GM12878 (cell line): ENCODE data around the gene IL1R2.

Experiments
- BCL11A ChIP-seq: IDR thresholded peaks from 2 replicates; pipeline ENCODE4 v1.6.1; 2011; ENCODE audit warnings: low read depth, low read length
- TCF7 ChIP-seq: IDR thresholded peaks from 2 replicates; pipeline ENCODE4 v1.6.1; 2014; ENCODE audit warnings: antibody characterized with exemption, borderline replicate concordance
- ZNF217 ChIP-seq: fragments of 450-650 bp; IDR thresholded peaks from 2 replicates; pipeline ENCODE4 v1.6.1; 2017; ENCODE audit warnings: antibody characterized with exemption, mild to moderate bottlenecking

GRCh38 chr2:101998896-101999789, 7.4 kb downstream of the IL1R2 start:
- TF ChIP-seq TCF7 (no peak), BCL11A (no peak), ZNF217 (no peak)
